ENCODE data around the gene RAPH1. TPM values are rescaled to one million over a fixed set of nuclear protein-coding genes. Genes with fewer than 3 reads are reported as not detected.

Gene RAPH1
- total RNA-seq, 3 donors from 2014 or later (not counting 1 experiment from before 2014, with no cell fraction given) = 0.34 to 3.6 (median 1.5) TPM

Other genes starting within 250 kb of the RAPH1 start
- gene ABI2, start 206.9 kb downstream of the RAPH1 start, total RNA-seq = 10 to 100 TPM; 20.7 to 23.6 (median 21.0) TPM
- gene CD28, start 171.3 kb upstream of the RAPH1 start, total RNA-seq = 1 to 10 TPM in 2 of 3 donors, under 1 TPM in 1; 0.54 to 3.5 (median 3.3) TPM

Data from natural killer cell (primary cell).